MCF 10A (cell line): Measurements from ENCODE around the gene ERGIC1. TPM values are rescaled to one million over a fixed set of nuclear protein-coding genes. Genes with fewer than 3 reads are reported as not detected.

ENCODE experiments used
- BruUV-seq: library from RNA; stranded (reverse); fragments of 400-500 nt; replicated peaks from 2 replicates; lab custom pipeline; 2021; lab: Mats Ljungman, UMichigan
- CTCF ChIA-PET: fragments of 300-600 bp; sonication (Branson Sonifier 250); formaldehyde crosslinking; extraction: SDS; loops from one replicate; lab custom pipeline; 2021; ENCODE audit warnings: antibody characterized with exemption, inconsistent platforms; lab: Yijun Ruan, JAX
- POLR2A ChIA-PET: fragments of 300-600, 350-650 bp; sonication (Branson Sonifier 250); formaldehyde crosslinking; extraction: SDS; loops from one replicate; lab custom pipeline; 2020; ENCODE audit warnings: antibody characterized with exemption, inconsistent platforms; lab: Yijun Ruan, JAX
- DNase-seq: peaks from one replicate; pipeline ENCODE4 v3.0.0-alpha.2; 2018; ENCODE audit not compliant: unreplicated experiment
- H3K27ac Mint-ChIP-seq: one replicate; pipeline ENCODE4 v1.8.0; 2022; ENCODE audit warnings: mild to moderate bottlenecking, low read depth, mixed read lengths; ENCODE audit not compliant: unreplicated experiment
- H3K27me3 Mint-ChIP-seq: one replicate; pipeline ENCODE4 v1.8.0; 2022; ENCODE audit warnings: mixed read lengths; ENCODE audit not compliant: insufficient read depth, unreplicated experiment
- H3K36me3 Mint-ChIP-seq: one replicate; pipeline ENCODE4 v1.8.0; 2022; ENCODE audit warnings: mild to moderate bottlenecking, moderate library complexity, mixed read lengths; ENCODE audit not compliant: insufficient read depth, unreplicated experiment
- H3K4me1 Mint-ChIP-seq: one replicate; pipeline ENCODE4 v1.8.0; 2022; ENCODE audit warnings: mixed read lengths; ENCODE audit not compliant: insufficient read depth, unreplicated experiment
- H3K4me3 Mint-ChIP-seq: one replicate; pipeline ENCODE4 v1.8.0; 2022; ENCODE audit warnings: mild to moderate bottlenecking, moderate library complexity, mixed read lengths; ENCODE audit not compliant: unreplicated experiment
- H3K9me3 Mint-ChIP-seq: one replicate; pipeline ENCODE4 v1.8.0; 2022; ENCODE audit warnings: mixed read lengths; ENCODE audit not compliant: unreplicated experiment
- CTCF ChIP-seq: fragments of 200-600 bp; IDR thresholded peaks from one replicate; pipeline ENCODE4 v1.8.0; 2022; ENCODE audit warnings: antibody characterized with exemption, mild to moderate bottlenecking; ENCODE audit not compliant: unreplicated experiment
- intact Hi-C: fragments of 100-400 bp; cut with micrococcal nuclease; formaldehyde crosslinking; loops from 2 replicates; pipeline ENCODE4 v1.14.1; 2022
- total RNA-seq: library from RNA; stranded (reverse); gene quantifications from 2 replicates; pipeline ENCODE4 v1.2.3, GENCODE V29; 2022

The ERGIC1 gene
- total RNA-seq, 1 experiment from 2014 or later, result 257 TPM

DNA sequence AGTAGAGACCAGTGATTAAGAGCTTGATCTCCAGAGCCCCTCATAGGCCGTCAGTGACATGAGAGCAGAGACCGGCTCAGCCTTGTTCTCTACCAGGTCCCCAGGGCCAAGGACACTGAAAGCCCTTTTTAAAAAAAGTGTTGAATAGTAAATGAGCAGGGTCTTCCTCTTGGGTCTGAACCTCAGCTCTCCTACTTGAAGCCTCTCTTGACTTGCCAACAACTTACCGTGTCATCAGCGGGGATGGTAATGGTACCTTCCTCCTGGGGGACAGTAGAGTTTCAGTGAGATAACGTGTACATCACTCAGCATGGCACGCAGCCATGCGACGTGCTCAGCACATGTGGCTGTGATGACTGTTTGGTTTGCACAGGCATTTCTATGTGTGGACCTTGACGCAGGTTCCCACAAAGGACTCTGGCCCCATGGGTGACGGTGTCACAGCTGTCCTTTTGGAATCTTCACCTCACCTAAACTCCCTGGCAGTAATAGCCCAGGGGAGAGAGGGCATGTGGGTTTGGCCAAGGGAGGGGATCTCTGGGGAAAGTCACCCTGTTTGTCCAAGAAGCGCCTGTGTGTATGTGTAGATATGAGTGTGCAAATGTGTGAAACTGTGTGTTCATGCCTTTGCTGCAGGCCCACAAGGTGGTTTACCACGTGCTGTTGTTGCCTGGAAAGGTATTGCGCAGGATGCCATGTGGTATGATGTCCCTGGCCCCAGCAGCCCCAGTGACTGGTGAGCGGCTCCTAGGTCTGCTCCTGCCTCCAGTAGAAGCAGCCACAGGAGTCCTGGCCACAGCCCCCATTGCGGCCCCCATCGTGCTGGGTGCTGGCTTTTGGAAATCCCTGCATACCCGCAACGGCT is 18.7 kb downstream of the ERGIC1 start:
- Mint-ChIP-seq H3K4me3 (no peak overlapping the region), H3K27me3 (no peaks in the 10 kb centered on the region), H3K36me3 (peaks cover 58% of the 10 kb centered on the region), H3K4me1 (peaks cover 83% of the 10 kb centered on the region), H3K27ac (peak overlapping the region; percentile 90), H3K9me3 (no peaks in the 10 kb centered on the region)
- CTCF ChIA-PET, result interaction anchor here (0.6 to 1.2 kb wide), 3 partner anchors 9 to 331 kb away, joined by 3 to 4 read pairs (median 4); no protein-coding TSS in a partner anchor
- intact Hi-C loops, result loop anchor here (5.0 kb wide), 1 partner anchor 50 kb away; no protein-coding TSS in a partner anchor
- BruUV-seq, result no TSS peak
- TF ChIP-seq CTCF, result no peak
- DNase-seq, result no peak
- POLR2A ChIA-PET, result interaction anchor here (0.6 to 19.9 kb wide), 6 partner anchors 17 to 81 kb away, joined by 3 to 431 read pairs (median 9); partner anchors contain the start of gene DUSP1

DNA sequence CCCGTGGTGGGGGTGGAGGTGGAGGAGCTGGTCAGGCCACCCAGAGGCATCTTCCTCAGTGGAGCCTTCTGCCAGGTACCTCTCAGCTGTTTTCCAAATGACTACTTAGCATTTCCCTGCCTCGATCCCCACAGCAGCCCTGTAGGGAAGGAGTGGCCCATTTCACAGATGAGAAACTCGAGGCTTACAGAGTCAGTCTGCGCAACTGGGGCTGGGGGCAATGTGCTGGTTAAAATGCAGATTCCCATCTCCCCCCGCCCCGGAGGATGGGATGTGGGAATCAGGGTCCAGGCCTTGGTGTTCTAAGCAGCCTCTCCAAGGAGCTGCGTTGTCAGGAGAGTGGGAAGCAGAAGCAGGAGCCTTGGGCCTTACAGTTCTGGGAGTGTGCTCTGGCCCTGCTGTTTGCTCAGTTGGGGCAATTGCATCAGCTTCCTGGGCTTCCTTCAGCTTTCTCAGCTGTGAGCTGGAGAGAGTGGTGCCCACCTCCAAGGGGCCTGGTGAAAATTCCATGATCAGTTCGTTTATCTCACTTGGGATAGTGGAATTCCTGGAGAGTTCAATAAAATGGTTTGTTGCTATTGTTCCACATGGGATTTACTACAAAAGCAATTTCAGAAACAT is 19.4 kb downstream of the ERGIC1 start:
- BruUV-seq, result no TSS peak
- Mint-ChIP-seq H3K4me3 (no peak overlapping the region), H3K27me3 (no peaks in the 10 kb centered on the region), H3K27ac (peak overlapping the region; percentile 90), H3K36me3 (peaks cover 62% of the 10 kb centered on the region), H3K9me3 (no peaks in the 10 kb centered on the region), H3K4me1 (peaks cover 80% of the 10 kb centered on the region)
- no peak for TF ChIP-seq CTCF
- no peak for DNase-seq
- CTCF ChIA-PET, result interaction anchor here (0.8 to 1.3 kb wide), 4 partner anchors 10 to 134 kb away, joined by 3 to 4 read pairs (median 3); no protein-coding TSS in a partner anchor
- POLR2A ChIA-PET, result interaction anchor here (1.2 to 19.9 kb wide), 7 partner anchors 13 to 82 kb away, joined by 4 to 431 read pairs (median 8); partner anchors contain the start of gene DUSP1
- intact Hi-C loops, result loop anchor here (5.0 kb wide), 1 partner anchor 49 kb away; no protein-coding TSS in a partner anchor

DNA sequence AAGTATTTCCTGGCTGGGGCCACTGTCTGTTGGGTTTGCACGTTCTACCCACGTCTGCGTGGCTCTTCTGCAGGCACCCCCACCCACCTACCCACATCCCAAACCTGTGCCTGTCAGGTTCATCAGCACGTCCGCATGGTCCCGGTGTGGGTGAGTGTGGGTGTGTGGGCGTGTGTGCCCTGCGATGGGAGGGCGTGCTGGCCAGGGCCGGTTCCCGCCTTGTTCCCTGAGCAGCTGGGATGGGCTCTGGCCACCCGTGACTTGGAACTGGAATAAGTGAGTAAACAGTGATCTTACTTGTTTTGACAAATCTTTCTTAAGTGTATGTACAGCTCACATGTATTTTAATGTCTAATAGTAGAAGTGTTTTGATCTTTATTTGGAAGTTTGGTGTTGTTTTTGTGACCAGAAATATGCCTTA is 20.4 kb downstream of the ERGIC1 start:
- peak overlapping the region; percentile 51 for H3K4me3 Mint-ChIP-seq
- ChIA-PET CTCF (interaction anchor here (0.6 to 1.7 kb wide), 7 partner anchors 11 to 402 kb away, joined by 3 to 6 read pairs (median 3); partner anchors contain the start of gene DUSP1), POLR2A (interaction anchor here (0.6 to 19.9 kb wide), 14 partner anchors 10 to 121 kb away, joined by 3 to 431 read pairs (median 6); partner anchors contain the start of gene DUSP1)
- no peak for TF ChIP-seq CTCF
- intact Hi-C loops, result loop anchor here (5.0 kb wide), 1 partner anchor 48 kb away; no protein-coding TSS in a partner anchor
- peaks cover 76% of the 10 kb centered on the region for H3K4me1 Mint-ChIP-seq
- no peaks in the 10 kb centered on the region for H3K27me3 Mint-ChIP-seq
- peaks cover 68% of the 10 kb centered on the region for H3K36me3 Mint-ChIP-seq
- peak overlapping the region; percentile 90 for H3K27ac Mint-ChIP-seq
- H3K9me3 Mint-ChIP-seq, result no peaks in the 10 kb centered on the region
- BruUV-seq, result no TSS peak
- peak; percentile 44 for DNase-seq
